ENCODE measurements around the gene PRKCD. TPM values are rescaled to one million over a fixed set of nuclear protein-coding genes. Genes with fewer than 3 reads are reported as not detected.

PRKCD gene
- total RNA-seq, 4 donors from 2014 or later = 36.3 to 73.1 (median 70.6) TPM

DNA sequence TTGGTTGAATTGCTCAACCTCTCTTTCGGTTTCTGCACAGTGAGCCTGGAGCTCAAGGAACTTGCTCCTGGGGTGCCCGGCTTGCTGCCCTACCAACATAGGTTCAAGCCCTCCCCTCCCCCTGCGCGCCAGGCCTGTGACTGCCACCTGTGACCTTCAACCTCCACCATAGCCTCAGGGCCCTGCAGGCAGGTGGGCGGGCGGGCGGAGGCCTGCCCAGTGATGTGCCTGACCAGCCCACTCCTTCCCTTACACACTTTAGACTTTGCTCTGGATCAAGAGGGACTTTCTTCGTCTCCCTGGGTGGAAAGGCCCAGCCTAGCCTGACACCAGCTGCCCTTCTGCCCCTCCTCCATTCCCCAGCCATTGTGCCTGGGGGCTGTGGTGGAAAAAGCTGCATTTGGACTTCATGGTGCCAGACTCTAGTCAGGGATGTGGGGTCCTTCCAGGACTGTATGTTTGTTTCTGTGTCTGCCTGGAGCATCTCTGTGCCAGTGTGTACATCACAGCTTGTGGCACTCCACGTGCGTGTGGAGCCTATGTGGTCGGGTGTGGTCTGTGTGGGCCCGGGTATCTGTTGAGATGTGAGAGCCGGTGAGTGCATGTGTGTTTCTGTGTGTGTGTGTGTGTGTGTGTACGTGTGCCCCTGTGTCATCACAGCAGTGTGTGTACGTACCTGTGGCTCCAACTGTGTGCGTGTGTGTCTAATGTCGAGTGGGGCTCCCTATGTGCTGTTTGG lies 9.5 kb downstream of the PRKCD start:
- Histone ChIP-seq H3K36me3 (peaks cover 0 to 35% (median 0%) of the 10 kb centered on the region in 3 donors), H3K4me1 (peaks cover 4 to 72% (median 50%) of the 10 kb centered on the region in 4 donors), H3K27me3 (no peaks in the 10 kb centered on the region), H3K4me3 (peak overlapping the region in 1 of 4 donors; percentile 29), H3K9me3 (no peaks in the 10 kb centered on the region), H3K27ac (peak overlapping the region in 3 of 4 donors; percentile 36 to 74 (median 63))
- TF ChIP-seq, protein P1, sequence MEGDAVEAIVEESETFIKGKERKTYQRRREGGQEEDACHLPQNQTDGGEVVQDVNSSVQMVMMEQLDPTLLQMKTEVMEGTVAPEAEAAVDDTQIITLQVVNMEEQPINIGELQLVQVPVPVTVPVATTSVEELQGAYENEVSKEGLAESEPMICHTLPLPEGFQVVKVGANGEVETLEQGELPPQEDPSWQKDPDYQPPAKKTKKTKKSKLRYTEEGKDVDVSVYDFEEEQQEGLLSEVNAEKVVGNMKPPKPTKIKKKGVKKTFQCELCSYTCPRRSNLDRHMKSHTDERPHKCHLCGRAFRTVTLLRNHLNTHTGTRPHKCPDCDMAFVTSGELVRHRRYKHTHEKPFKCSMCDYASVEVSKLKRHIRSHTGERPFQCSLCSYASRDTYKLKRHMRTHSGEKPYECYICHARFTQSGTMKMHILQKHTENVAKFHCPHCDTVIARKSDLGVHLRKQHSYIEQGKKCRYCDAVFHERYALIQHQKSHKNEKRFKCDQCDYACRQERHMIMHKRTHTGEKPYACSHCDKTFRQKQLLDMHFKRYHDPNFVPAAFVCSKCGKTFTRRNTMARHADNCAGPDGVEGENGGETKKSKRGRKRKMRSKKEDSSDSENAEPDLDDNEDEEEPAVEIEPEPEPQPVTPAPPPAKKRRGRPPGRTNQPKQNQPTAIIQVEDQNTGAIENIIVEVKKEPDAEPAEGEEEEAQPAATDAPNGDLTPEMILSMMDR (IDR thresholded peaks at IDR 0.05) = no peak
- no peak for TF ChIP-seq POLR2A (IDR thresholded peaks at IDR 0.05)
- peak; percentile 61 to 85 (median 79) for DNase-seq

DNA sequence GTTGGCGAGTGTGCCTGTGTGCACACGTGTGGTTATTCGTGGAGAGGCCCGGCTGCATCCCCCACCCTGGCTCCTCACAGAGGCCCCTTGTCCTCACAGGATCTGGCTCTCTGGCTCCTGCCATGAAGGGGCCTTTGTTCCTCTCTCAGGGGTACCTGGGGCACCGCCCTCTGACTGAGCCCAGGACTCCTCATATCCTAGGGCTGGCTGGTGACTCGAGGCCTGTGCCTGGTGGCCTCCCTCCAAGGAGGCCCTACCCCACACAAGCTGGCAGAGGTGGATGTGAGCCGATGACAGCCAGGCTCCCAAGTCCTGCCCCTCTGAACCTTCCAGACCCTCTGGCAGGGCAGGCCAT lies 10.0 kb downstream of the PRKCD start:
- no peak for DNase-seq
- TF ChIP-seq POLR2A (IDR thresholded peaks at IDR 0.05) = no peak
- TF ChIP-seq, protein P1 (IDR thresholded peaks at IDR 0.05) = no peak
- no peaks in the 10 kb centered on the region for H3K9me3 ChIP-seq

DNA sequence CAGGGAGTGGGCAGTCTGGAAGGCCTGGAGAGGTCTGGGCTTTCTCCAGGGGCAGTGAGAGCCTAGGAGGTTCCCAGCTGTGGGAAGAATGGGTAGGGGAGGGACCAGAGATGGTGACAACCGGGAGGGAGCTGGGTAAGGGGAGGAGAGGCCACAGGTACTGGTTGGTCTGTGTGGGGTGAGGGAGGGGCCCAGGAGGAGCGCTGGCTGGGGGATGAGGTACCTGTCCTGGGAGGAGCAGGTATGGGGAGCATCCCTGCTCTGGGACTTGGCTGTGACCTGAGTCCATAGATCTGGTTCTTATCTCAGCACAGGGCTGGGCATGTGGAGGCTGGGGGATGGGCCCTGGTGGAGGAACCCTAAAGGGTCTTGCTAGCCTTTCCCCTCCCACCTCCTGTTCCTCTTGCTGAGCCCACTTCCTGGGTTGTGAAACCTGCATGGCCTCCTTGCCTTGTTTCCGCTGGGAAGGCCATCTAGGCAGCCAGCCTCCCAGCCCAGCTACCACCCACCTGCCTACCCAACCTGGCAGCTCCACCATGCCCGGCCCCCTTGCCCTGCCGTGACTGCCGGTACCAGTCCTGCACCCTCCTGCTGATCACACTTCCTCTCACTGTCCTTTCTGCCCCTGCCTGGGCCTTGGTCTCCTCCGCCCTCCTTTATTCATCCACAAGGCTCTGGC lies 11.0 kb downstream of the PRKCD start:
- TF ChIP-seq, protein P1 (IDR thresholded peaks at IDR 0.05) = no peak
- TF ChIP-seq POLR2A (IDR thresholded peaks at IDR 0.05) = no peak
- DNase-seq = no peak
- Histone ChIP-seq H3K9me3 (no peaks in the 10 kb centered on the region), H3K36me3 (peaks cover 0 to 39% (median 0%) of the 10 kb centered on the region in 3 donors), H3K4me1 (peaks cover 4 to 63% (median 46%) of the 10 kb centered on the region in 4 donors), H3K27me3 (no peaks in the 10 kb centered on the region), H3K27ac (peak overlapping the region in 3 of 4 donors; percentile 36 to 63 (median 41)), H3K4me3 (peak overlapping the region in 1 of 4 donors; percentile 9)

More for the DNA sequence above, 10.0 kb downstream of the PRKCD start:
- Histone ChIP-seq H3K4me3 (peak overlapping the region in 1 of 4 donors; percentile 29), H3K27me3 (no peaks in the 10 kb centered on the region), H3K27ac (peak overlapping the region in 3 of 4 donors; percentile 36 to 74 (median 63)), H3K36me3 (peaks cover 0 to 37% (median 0%) of the 10 kb centered on the region in 3 donors), H3K4me1 (peaks cover 4 to 70% (median 51%) of the 10 kb centered on the region in 4 donors)

DNA sequence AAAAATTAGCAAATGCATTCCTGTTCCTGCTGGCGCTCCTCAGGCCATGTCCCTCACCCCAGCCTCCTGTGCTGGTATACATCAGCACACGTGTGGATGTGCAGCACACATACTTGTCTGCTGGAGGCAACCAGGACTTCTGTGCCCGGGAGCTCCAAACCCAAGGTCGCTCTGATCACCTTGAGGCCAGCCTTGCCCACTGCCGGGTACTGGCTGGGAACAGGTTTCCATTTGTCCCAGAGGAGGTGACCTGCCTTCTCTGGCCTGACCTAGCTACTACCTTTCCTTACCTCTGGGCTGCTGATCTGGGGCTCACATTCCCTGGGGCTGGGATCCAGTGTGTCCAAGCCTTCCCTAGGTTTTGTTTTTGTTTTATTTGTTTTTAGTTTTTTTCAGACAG lies 12.1 kb downstream of the PRKCD start:
- Histone ChIP-seq H3K4me1 (peaks cover 4 to 52% (median 35%) of the 10 kb centered on the region in 4 donors), H3K4me3 (no peak overlapping the region), H3K9me3 (no peaks in the 10 kb centered on the region), H3K27ac (peak overlapping the region in 1 of 4 donors; percentile 63), H3K36me3 (peaks cover 0 to 47% (median 0%) of the 10 kb centered on the region in 3 donors), H3K27me3 (no peaks in the 10 kb centered on the region)
- no peak for TF ChIP-seq POLR2A (IDR thresholded peaks at IDR 0.05)
- TF ChIP-seq, protein P1 (IDR thresholded peaks at IDR 0.05) = no peak
- DNase-seq = no peak

DNA sequence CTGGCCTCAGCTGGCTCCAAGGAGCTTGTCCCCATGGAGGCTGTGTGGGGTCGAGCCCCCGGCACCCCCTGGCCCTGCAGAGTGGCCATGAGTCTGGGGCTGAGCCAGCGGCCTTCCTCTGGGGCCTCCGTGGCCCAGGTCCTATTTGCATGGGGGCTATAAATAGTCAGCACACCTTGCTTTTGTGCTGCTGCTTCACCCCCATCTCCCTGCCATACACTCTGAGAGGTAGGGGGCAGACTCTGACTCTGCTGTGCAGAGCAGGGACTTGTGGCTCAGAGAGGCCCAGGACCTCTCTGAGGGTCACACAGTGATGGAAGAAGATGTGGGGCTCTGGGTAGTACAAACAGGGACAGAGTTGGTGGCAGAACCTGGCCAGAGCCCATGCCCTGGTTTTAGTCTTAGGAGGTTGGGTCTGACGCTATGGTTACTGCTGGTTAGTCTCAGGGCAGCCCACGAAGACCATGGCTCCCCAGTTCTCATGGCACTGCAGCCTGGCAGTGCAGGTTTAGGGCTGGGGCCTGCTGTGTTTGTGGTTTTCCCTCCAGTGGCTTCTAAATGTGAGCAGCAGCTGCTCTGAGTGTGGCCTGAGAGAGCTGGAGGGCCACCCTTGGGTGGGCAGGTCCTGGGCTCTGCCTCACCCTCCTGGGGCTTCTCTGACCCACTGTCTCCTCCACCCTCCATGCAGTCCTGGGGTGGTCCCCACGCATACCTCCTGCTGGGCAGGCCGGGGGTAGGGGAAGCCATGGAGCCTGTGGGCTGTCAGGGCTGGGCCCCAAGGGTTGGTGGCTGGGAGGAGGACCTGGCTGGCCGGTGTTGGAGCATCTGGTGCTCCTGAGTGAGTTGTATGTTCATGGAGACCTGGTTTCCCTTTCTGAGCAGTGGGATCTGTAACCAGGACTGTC lies 13.6 kb downstream of the PRKCD start:
- Histone ChIP-seq H3K27me3 (no peaks in the 10 kb centered on the region), H3K9me3 (no peaks in the 10 kb centered on the region), H3K4me1 (peaks cover 3 to 43% (median 25%) of the 10 kb centered on the region in 4 donors), H3K4me3 (peak overlapping the region in 1 of 4 donors; percentile 12), H3K36me3 (peaks cover 0 to 62% (median 0%) of the 10 kb centered on the region in 3 donors), H3K27ac (peak overlapping the region in 1 of 4 donors; percentile 60)
- TF ChIP-seq, protein P1 (IDR thresholded peaks at IDR 0.05) = peak in 1 of 6 experiments; percentile 10
- TF ChIP-seq POLR2A (IDR thresholded peaks at IDR 0.05) = no peak
- peak in 1 of 3 donors; percentile 47 for DNase-seq

All from Peyer's patch (tissue), 4 donors.